Activated CD4-positive, CD25-positive, alpha-beta regulatory T cell treated with anti-CD3 and anti-CD28 coated beads, Interleukin-2, amount 50 U/mL, for 72 hours (primary cell): ENCODE results near the gene TOMM7.
"Not testable (repeated sequence)": the region's sequence is repeated elsewhere in the genome, so short reads cannot be mapped to it uniquely, and the experiment has no call there.

Experiments used
- DNase-seq: peaks from one replicate; pipeline ENCODE4 v3.0.0; 2021

The TOMM7 gene

DNA sequence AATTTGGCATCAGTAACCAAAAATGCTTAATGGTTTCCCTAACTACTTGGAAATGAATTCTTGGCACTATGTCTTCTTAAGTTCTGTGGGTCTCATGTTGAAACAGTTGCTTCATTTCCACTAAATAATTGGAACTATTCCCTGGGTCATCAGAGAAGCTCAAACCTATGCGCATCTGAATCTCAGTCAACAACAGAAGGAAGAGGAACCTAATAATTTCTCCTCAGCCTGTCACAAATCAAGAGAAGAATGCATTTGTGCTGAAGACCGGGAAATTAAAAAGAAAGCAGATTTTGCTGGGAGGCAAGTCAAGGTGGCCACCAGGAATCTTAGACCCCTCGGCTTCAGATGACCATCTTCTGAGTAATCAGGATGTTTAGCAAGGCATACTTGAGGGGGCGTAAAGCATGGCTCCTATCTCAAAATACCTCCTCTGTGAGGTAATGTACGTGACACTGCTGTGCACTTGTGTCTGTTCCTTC lies 41.4 kb downstream of the TOMM7 start:
- no peak for DNase-seq

- not testable (repeated sequence) for DNase-seq
Measured at GRCh38 chr7:22779730-22780323, 42.8 kb downstream of the TOMM7 start.

- no peak for DNase-seq
Measured at GRCh38 chr7:22776964-22777363, 45.7 kb downstream of the TOMM7 start.

- DNase-seq = no peak
Measured at GRCh38 chr7:22772885-22773284, 49.8 kb downstream of the TOMM7 start.

- no peak for DNase-seq
Measured at GRCh38 chr7:22771872-22772228, 50.8 kb downstream of the TOMM7 start.

DNA sequence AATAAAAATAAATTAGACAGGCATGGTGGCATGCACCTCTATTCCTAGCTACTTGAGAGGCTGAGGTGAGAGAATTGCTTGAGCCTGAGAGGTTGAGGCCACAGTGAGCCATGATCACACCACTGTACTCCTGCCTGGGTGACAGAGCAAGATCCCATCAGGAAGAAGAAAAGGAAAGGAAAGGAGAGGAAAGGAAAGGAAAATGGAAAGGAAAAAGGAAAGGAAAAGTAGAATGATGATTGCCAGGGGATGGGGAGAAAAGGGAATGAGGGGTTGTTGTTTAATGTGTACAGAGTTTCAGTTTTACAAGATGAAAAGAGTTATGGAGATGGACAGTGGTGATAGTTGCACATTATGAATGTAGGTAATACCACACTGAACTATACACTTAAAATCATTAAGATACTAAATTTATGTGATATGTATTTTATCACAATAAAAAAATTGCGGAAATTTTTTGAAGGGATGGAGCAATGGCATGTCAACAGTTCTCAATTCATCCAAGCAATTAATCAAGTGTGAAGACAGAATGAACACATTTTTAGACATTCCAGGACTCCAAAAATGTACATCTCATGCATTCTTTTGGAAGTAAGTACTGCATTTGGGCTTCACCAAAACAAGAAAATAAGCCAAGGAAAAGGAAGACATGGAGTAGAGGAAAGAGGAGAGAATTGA lies 51.3 kb downstream of the TOMM7 start:
- DNase-seq = no peak

DNA sequence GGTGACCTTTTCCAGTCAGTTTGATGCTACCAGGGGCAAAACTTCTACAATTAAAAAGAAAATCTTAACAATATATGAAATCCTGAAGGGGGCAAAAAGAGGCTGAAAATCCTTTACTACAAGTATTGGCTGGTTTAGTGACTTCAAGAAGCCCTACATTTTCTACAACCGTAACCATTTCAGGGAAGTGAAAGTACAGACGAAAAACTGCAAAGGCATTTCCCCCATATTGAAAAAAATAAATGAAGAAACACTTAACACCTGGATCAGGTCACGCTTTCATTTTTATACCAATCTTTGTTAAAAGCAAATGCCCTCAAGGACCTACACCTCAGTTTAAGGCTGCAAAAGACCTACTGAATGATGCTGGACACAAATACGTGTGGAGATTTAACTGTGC lies 57.0 kb downstream of the TOMM7 start:
- DNase-seq = no peak
